GM18520 (cell line): ENCODE results near the gene SULT1C4.
"Not testable (repeated sequence)": the region's sequence is repeated elsewhere in the genome, so short reads cannot be mapped to it uniquely, and the experiment has no call there.

Experiments
- ATAC-seq: cut with Tn5 transposase; IDR thresholded peaks from one replicate; pipeline ENCODE4 v1.9.1; 2021; ENCODE audit not compliant: unreplicated experiment

Gene SULT1C4

DNA sequence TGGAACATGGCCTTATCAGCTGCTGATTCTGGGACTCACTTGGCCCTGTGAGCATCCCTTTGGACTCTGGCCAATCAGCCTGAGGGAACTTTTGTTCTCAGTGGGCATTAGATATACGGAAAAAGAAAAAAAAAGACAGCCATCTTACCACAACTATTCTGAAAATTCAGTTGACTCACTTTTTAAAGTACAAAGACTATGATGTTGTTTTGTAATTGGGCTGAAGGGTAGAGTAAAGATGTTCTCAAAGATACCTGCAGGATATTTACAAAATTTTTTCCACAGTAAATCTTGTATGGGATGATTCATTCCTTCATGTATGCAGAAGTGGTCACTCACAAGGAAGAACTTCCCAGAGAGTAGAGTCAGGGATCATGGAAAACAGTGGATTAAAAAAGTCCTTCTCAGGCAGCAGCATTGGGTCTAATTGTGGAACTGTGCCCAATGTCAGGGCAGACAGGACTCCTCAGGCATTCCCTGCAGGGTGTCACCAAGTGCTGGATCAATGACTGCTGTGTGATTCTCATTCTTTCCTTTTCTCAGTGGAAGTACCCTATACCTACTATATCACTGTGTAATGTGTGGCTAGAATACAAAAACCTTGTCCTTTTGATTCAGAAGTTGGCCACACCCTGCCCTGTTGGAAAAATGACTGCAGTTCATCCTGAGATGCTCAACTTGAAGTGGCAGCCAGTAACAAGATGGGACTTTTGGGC lies 35.4 kb downstream of the SULT1C4 start:
- ATAC-seq: no peak

DNA sequence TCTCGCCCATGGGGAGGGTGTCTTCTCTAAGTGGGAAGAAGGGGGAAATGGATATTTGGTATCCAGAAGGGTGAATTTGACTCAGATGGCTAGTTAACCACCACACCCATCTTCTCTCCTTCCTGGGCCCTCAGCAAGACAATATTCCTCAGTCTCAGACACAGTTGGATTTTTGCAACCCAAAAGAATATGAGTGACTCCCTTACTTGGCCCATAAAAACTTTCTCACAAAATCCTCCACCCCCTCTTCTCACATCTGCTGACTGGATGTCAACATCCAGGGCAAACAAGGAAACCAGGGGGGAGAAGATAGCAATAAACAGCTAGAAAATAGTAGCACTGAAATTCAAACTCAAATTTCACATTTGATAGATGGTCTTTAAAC lies 35.9 kb downstream of the SULT1C4 start:
- no peak for ATAC-seq

DNA sequence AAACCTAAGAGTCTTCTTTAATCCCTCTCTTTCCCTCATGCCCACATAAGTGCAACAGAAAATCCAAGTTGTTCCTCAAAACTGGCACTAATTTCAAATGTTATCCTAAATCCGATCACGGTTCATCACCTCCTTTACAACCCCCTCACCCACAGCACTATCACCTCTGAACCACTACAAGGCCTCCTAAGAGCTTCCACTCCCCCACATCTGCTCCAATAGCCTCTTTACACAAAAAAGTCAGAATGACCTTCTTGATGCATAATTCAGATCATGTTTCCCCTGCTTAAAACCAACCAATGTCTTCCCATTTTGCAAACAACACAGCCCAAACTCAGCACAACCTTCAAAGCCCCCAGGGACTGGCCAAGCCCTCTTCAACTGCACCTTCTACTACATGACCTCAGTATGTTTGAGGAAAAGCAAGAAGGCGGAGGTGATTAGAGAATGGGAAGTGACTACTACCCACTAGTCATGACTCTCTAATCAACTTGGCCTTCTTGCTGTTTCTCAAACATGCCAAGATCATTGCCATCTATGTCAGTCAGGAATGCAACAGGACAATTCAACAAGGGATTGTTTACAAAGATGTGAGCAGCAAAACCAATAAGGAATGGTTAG lies 36.6 kb downstream of the SULT1C4 start:
- ATAC-seq: no peak

DNA sequence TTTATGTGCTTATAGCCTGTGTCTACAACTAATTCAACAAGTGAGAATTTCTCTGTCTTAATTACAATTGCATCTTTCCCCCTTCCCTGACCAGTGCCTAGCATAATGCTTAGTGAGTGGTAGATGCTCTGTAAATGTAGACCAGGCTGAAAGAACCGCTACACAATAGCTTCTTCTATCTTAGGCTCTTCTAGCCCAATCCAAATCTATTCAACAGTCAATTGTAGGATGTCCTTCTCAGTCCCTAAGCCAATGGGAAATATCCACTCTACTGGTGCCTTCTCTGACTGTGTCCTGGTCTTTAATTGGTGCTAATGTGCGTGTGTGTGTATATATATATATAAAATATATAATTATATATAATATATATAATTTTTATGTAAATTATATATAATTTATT lies 37.2 kb downstream of the SULT1C4 start:
- ATAC-seq: no peak

DNA sequence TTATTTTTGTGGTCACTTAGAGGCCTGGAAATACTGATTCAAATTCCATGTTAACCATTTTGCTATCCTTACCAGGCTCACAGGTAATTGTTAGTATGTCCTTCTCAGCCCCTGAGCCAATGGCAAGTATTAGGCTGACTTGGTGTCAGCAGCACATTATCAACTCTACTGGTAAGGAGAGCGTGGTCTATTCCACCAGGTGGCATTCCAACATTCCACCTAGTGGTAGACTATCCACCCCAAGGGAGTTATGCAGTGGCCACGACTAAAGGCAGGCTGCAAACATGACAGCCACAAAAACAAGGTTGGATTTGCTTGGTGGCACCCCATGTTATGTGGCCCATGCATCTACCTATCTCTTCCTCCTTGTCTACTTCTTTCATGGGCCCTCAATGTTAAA lies 39.5 kb downstream of the SULT1C4 start:
- no peak for ATAC-seq

DNA sequence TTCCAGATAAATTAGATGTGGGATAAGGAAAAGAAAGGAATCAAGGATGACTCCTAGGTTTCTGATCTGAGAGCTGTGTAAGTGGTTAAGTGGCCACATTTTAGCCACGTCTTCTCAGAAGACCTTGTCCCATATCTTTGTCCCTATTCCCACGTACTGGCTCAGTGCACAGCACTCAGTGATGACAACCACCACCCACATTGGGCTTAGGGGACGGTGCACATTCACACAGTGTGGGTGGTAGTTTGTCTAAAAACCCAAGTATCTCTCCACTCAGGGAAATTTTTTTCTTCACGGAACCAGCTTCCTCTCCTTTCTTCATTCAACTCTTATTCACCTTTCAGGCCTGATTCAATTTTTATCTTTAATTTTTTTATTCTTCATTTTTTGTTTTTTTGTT lies 40.7 kb downstream of the SULT1C4 start:
- no peak for ATAC-seq

DNA sequence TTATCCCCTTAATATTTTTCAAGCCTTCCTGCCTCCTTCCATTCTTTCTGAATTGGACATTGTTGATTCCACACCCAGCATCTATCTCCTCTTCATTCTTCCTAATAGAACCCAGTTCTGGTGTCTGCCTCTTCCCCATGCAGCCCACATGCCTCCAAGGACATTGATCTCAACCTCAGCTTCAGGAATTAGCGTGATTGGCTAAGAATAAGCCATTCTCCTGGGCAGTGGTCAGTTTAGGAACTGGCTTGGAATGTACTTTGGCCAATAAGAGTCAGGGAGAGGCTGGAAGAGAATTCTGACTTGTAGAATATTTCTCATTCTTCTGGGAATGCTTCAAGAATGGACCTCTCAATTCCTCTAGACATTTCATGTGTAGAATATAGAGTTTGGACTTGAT lies 45.3 kb downstream of the SULT1C4 start:
- no peak for ATAC-seq

DNA sequence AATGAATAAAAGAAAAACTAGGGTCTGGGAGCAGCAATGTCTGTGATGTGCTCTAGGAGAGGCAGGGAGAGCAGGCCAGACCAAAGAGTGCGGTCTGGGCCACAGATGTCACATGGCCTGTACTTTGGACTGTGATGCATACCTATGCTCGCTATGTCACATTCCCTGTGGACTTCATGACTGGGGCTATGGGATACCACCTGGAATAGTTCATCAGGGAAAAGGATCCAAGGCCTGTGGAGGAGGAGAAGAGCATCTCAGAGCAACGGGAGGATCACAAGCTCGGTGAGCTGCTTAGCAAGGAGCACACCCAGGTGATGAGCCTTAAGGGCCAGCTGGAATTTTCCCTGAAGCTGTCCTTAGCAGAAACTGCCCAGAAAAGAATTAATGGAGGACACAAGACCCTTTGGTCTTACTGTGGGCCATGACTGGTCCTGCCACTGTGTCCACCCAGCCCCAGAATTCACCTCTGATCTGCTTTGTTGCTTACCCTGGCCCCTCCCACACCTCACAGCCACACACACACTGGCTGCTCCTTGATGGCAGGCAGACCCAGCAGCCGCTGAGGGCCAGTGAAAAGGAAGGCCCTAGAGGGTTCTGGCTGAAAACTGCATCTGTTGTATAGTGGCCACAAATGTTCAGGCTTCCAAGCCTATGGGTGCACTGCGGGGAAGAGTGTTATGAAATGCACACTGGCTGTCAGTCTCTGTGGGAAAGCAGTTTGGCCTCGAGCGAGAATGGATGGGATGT lies 45.9 kb downstream of the SULT1C4 start:
- ATAC-seq: no peak

DNA sequence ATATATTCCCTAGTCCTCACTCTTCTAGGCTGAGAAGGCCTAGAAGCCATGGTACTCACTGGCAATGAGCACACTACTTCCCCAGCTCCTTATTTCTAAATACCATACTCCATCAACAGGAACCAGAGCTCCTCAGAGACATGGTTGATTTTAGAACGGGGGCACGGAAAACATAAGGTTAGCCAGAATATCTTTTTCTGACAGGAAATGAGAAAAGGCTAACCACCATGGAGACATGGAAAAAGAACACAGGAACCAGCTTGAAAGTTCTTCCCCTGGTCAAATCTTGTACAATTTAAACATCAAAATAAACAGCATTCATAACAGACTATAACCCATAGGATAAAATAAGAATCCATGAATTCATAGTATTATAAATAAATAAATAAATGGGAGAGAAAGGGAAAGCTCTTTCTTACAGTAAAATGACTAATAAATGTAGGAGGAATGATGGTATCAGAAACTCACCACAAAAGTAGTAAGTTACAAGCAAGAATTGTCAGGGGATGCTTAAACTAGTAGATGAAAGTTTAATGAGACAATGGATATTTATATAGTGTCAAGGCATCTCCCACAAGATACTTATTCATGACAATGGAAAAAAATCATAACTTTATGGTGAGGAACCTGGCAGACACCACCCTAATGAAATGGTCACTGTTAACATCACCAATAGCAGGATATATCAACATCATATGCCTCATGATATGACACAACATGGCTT lies 50.7 kb downstream of the SULT1C4 start:
- no peak for ATAC-seq

DNA sequence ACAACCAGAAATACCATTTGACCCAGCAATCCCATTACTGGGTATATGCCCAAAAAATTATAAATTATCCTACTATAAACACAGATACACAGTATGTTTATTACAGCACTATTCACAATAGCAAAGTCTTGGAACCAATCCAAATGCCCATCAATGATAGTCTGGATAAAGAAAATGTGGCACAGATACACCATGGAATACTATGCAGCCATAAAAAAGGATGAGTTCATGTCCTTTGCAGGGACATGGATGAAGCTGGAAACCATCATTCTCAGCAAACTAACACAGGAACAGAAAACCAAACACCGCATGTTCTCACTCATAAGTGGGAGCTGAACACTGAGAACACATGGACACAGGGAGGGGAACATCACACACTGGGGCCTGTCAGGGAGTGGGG lies 57.8 kb downstream of the SULT1C4 start:
- not testable (repeated sequence) for ATAC-seq

DNA sequence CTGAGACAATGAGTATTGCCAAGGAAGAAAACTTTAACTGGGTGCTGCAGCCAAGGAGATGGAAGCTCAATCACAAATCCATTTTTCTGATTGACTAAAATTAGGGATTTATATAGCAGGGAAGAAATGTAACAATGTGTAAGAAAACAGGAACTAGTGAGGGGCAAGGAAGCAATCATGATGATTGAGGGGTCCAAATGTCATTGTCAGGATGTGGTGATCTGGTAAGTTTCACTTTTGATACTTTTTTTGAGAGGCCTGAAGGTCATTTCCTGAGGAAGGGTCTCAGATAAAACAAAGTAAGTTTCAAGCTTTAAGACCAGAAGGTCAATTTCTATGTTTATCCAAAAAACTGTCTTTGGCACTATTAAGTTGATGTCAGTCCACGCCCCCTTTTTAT lies 59.2 kb downstream of the SULT1C4 start:
- no peak for ATAC-seq
